ENCODE data around the gene PCED1B. TPM values are rescaled to one million over a fixed set of nuclear protein-coding genes. Genes with fewer than 3 reads are reported as not detected.
A peak's percentile ranks its signal among the peaks of the same experiment; 100 is the strongest.

PCED1B gene
- total RNA-seq, 1 experiment from 2014 or later = 3.3 TPM

GRCh38 chr12:47282206-47282605 is 202.8 kb downstream of the PCED1B start:
- H3K4me2 ChIP-seq (ENCODE audit: insufficient read depth, insufficient read length, low read length) = no peak overlapping the region
- no peak overlapping the region for H3K27ac ChIP-seq (ENCODE audit: insufficient read length, low read depth, low read length)
- H4K5ac ChIP-seq (ENCODE audit: insufficient read length, low read depth, low read length) = no peak overlapping the region
- TF ChIP-seq CTCF (conservative IDR thresholded peaks at IDR 0.05) = no peak
- H2BK120ac ChIP-seq (ENCODE audit: low read depth, low read length, poor library complexity, severe bottlenecking) = no peak overlapping the region
- no peak for DNase-seq
- H2BK12ac ChIP-seq (ENCODE audit: insufficient read length, low read depth, low read length) = no peak overlapping the region
- H2BK5ac ChIP-seq (ENCODE audit: insufficient read length, low read length) = no peak overlapping the region
- Mint-ChIP-seq H3K36me3 (ENCODE audit: insufficient read depth in 1 of 3, low read depth in 3 of 3) (no peaks in the 10 kb centered on the region; a peak in 2 of 7 replicates), H3K27me3 (ENCODE audit: low read depth) (no peaks in the 10 kb centered on the region; the same call in 1 of the 2 replicates), H3K27ac (peak overlapping the region in 1 of 3 experiments; percentile 60; a peak in 2 of 7 replicates), H3K9me3 (no peaks in the 10 kb centered on the region), H3K4me1 (peaks cover 8 to 18% of the 10 kb centered on the region in 2 experiments), H3K4me3 (no peak overlapping the region)
- no peak overlapping the region for H2BK15ac ChIP-seq (ENCODE audit: low read depth, low read length)
- H3K9ac ChIP-seq (ENCODE audit: extremely low read depth, insufficient read length, low read length) = no peak overlapping the region
- no peaks in the 10 kb centered on the region for H3K79me2 ChIP-seq (ENCODE audit: insufficient read depth, low read length)
- no peak overlapping the region for H4K91ac ChIP-seq (ENCODE audit: insufficient read length, low read depth, low read length)
- no peak overlapping the region for H2AFZ ChIP-seq (ENCODE audit: low read length)
- H3K4me1 ChIP-seq (ENCODE audit: insufficient read depth, low read length) = no peaks in the 10 kb centered on the region
- H3K18ac ChIP-seq (ENCODE audit: insufficient read length, low read depth, low read length) = no peak overlapping the region
- no peak overlapping the region for H3T11ph ChIP-seq (ENCODE audit: low read length)
- no CpG with 5 or more reads among the region's 4 CpGs for WGBS (ENCODE audit: extremely low coverage, insufficient read length, low lambda C conversion rate)
- no peak overlapping the region for H2BK20ac ChIP-seq (ENCODE audit: low read depth, low read length, poor library complexity, severe bottlenecking)
- H2AK5ac ChIP-seq (ENCODE audit: insufficient read length, low read length) = no peak overlapping the region
- H3K9me3 ChIP-seq (ENCODE audit: control insufficient read depth, low read depth, low read length) = no peaks in the 10 kb centered on the region
- no peak overlapping the region for H3K14ac ChIP-seq (ENCODE audit: insufficient read depth, low read length)
- H4K20me1 ChIP-seq (ENCODE audit: control insufficient read depth, insufficient read depth, insufficient read length) = no peaks in the 10 kb centered on the region
- no peaks in the 10 kb centered on the region for H3K23me2 ChIP-seq (ENCODE audit: insufficient read length, low read depth, low read length, poor library complexity, severe bottlenecking)
- H3K4ac ChIP-seq (ENCODE audit: low read depth, low read length) = no peak overlapping the region
- no peaks in the 10 kb centered on the region for H3K79me1 ChIP-seq (ENCODE audit: insufficient read depth, low read depth, low read length, poor library complexity, severe bottlenecking)
- no peaks in the 10 kb centered on the region for H3K27me3 ChIP-seq (ENCODE audit: insufficient read depth, low read length)
- no peak overlapping the region for H3K23ac ChIP-seq (ENCODE audit: insufficient read length, low read depth, low read length)
- H3K56ac ChIP-seq (ENCODE audit: insufficient read length, low read depth, low read length) = no peak overlapping the region
- H4K8ac ChIP-seq (replicated peaks; ENCODE audit: insufficient read length, low read depth, low read length) = no peak overlapping the region

Small RNA genes lying within 50 kb of the gene (microRNA-seq; reads per million reads assigned to microRNA genes)
- gene MIR4698 (ENCODE audit: borderline microRNAs expressed) = not detected

Other genes with a start within 250 kb of the PCED1B start
- 8.4 and 8.6 TPM in 2 replicates for gene AMIGO2, start 338 bp downstream of the PCED1B start, total RNA-seq (2021)